ENCODE results near the gene ZNF668. TPM values are rescaled to one million over a fixed set of nuclear protein-coding genes. Genes with fewer than 3 reads are reported as not detected.

Gene ZNF668
- total RNA-seq, 2 donors from 2014 or later, result 12.1 to 14.6 TPM

GRCh38 chr16:31084584-31085302, 10.7 kb upstream of the ZNF668 start:
- DNase-seq (ENCODE audit: low spot score), result no peak
- intact Hi-C loops (cut with DNase I), result loop anchor here in 1 of 2 donors (10.0 kb wide), 1 partner anchor 370 kb away; no protein-coding TSS in a partner anchor

GRCh38 chr16:31083981-31084380, 9.9 kb upstream of the ZNF668 start:
- DNase-seq (ENCODE audit: low spot score), result no peak
- intact Hi-C loops (cut with DNase I), result loop anchor here in 1 of 2 donors (10.0 kb wide), 1 partner anchor 369 kb away; no protein-coding TSS in a partner anchor

- intact Hi-C loops (cut with DNase I), result loop anchor here in 1 of 2 donors (10.0 kb wide), 1 partner anchor 369 kb away; no protein-coding TSS in a partner anchor
- no peak for DNase-seq (ENCODE audit: low spot score)
These were observed 9.5 kb upstream of the ZNF668 start for GRCh38 chr16:31083556-31083955.

GRCh38 chr16:31083081-31083480, 9.0 kb upstream of the ZNF668 start:
- no peak for DNase-seq (ENCODE audit: low spot score)
- intact Hi-C loops (cut with DNase I), result loop anchor here in 1 of 2 donors (10.0 kb wide), 1 partner anchor 368 kb away; no protein-coding TSS in a partner anchor

GRCh38 chr16:31082368-31083045, 8.5 kb upstream of the ZNF668 start:
- intact Hi-C loops (cut with DNase I), result loop anchor here in 1 of 2 donors (10.0 kb wide), 1 partner anchor 368 kb away; no protein-coding TSS in a partner anchor

GRCh38 chr16:31081428-31082351, 7.7 kb upstream of the ZNF668 start:
- DNase-seq (ENCODE audit: low spot score), result peak; percentile 81
- intact Hi-C loops (cut with DNase I), result loop anchor here in 1 of 2 donors (10.0 kb wide), 1 partner anchor 367 kb away; no protein-coding TSS in a partner anchor

More at GRCh38 chr16:31082368-31083045, 8.5 kb upstream of the ZNF668 start:
- no peak for DNase-seq (ENCODE audit: low spot score)

- intact Hi-C loops (cut with DNase I), result loop anchor here in 1 of 2 donors (10.0 kb wide), 1 partner anchor 366 kb away; no protein-coding TSS in a partner anchor
- DNase-seq (ENCODE audit: low spot score), result no peak
These were observed 6.8 kb upstream of the ZNF668 start for GRCh38 chr16:31080756-31081419.

- intact Hi-C loops (cut with DNase I), result loop anchor here in 1 of 2 donors (10.0 kb wide), 1 partner anchor 365 kb away; no protein-coding TSS in a partner anchor
- DNase-seq (ENCODE audit: low spot score), result no peak
These were observed 6.1 kb upstream of the ZNF668 start for GRCh38 chr16:31080035-31080629.

GRCh38 chr16:31079342-31079944, 5.4 kb upstream of the ZNF668 start:
- intact Hi-C loops (cut with DNase I), result no loop called here
- no peak for DNase-seq (ENCODE audit: low spot score)

GRCh38 chr16:31078597-31079341, 4.7 kb upstream of the ZNF668 start:
- no peak for DNase-seq (ENCODE audit: low spot score)
- intact Hi-C loops (cut with DNase I), result no loop called here

- intact Hi-C loops (cut with DNase I), result no loop called here
These were observed 3.8 kb upstream of the ZNF668 start for GRCh38 chr16:31077592-31078396.

GRCh38 chr16:31077024-31077423, 3.0 kb upstream of the ZNF668 start:
- intact Hi-C loops (cut with DNase I), result no loop called here
- peak; percentile 57 for DNase-seq (ENCODE audit: low spot score)

More at GRCh38 chr16:31077592-31078396, 3.8 kb upstream of the ZNF668 start:
- DNase-seq (ENCODE audit: low spot score), result no peak

- DNase-seq (ENCODE audit: low spot score), result peak; percentile 76
- intact Hi-C loops (cut with DNase I), result no loop called here
These were observed 2.3 kb upstream of the ZNF668 start for GRCh38 chr16:31076319-31076718.

- DNase-seq (ENCODE audit: low spot score), result no peak
- intact Hi-C loops (cut with DNase I), result no loop called here
These were observed 759 bp upstream of the ZNF668 start for GRCh38 chr16:31074814-31075183.

- intact Hi-C loops (cut with DNase I), result no loop called here
- DNase-seq (ENCODE audit: low spot score), result peak; percentile 97
These were observed 684 bp downstream of the ZNF668 start for GRCh38 chr16:31073142-31073969.
